Muscle of arm (tissue), 12 donors: Measurements from ENCODE around the gene TAMM41. TPM values are rescaled to one million over a fixed set of nuclear protein-coding genes. Genes with fewer than 3 reads are reported as not detected.
"Not testable (repeated sequence)": the region's sequence is repeated elsewhere in the genome, so short reads cannot be mapped to it uniquely, and the experiment has no call there.

Experiments used
- DNase-seq: peaks from one replicate; pipeline ENCODE4 v3.0.0-alpha.2; 2013
- polyA plus RNA-seq, 12 donors: library from polyadenylated mRNA; unstranded; fragments of 120-200 nt; gene quantifications; one replicate each; pipeline ENCODE4 v1.2.1, GENCODE V29; 2013; ENCODE audit not compliant: insufficient read length in 12 of 12

TAMM41 gene
- polyA plus RNA-seq, 12 donors, result 12.0 to 17.0 (median 14.3) TPM; not detected in 1

DNA sequence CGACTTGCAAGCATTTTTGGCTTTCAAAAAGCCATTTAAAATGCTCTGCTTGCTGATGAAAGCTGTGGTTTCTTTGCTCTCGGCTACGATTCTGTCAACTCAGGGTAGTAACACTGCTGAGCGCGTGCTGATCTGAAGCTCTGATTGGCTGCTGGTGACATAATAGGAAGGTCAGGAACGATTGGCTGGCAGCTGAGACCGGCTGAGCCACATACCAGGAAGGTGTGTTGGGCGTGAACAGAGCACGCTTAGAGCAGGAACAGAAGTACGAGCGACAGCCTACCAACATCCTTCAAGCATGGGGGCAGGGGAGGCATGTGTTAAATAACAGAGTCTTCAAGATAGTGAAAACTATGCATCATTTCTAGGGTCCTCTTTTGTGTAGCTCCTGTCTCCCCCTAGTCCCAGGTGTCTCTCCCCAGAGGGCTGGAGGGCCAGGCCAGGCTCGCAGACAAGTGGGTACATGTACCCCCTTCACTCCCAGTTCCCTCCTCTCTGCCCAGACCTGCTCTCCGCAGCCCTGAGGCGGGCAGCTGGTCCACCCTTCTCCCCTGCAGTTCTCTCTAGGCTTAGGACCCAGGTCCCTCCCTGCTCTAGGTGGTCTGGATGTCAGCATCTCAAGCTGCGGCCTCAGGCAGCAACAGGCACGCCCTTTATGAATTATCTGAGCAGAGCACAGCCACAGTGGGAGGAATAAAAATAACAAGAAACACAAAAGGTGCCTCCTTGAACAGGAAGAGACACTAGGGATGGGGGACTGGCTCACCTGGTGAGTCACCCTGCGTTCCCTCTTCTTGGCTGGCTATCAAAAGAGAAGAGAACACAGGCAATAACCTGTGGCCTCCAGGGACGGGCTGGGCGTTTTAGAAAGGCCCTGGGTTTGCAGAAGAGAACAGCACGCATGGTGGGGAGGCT is 76.0 kb downstream of the TAMM41 start:
- DNase-seq, result peak; percentile 62

DNA sequence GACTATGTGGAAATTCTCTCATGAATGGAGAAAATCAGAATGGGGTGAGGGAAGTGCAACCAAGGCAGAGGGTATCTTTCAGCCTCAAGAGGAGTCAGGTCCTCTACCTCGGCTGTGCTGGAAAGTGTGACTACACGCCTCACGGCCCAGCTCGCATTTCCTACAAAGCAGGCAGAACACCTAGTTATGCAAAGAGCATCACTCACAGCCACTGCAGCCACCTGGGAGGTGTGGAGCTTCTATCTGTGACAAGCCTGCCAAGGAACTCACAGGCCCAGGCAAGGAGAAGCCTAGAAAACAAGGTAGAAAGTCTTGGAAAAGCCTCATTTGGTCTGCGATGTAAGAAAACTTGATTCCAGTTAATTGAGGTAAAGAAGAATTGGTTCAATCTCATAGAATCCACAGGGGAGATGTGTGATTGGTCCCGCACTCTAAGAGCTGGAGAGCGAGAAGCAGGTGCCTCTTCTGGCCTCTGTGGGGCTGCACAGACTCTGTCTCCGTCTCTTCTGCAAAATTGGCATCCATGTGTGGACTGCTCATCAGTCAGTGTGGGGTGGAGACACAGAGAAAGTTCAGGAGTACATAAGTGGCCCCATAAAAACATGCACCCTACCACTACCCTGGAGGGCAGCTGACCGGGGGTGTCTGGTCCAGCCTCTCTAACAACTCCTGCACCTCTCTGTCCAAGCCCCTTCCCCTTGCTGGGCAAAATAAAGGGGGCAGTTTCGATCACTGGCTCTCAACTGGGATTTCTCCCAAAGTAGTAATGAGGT is 76.8 kb downstream of the TAMM41 start:
- DNase-seq, result no peak

DNA sequence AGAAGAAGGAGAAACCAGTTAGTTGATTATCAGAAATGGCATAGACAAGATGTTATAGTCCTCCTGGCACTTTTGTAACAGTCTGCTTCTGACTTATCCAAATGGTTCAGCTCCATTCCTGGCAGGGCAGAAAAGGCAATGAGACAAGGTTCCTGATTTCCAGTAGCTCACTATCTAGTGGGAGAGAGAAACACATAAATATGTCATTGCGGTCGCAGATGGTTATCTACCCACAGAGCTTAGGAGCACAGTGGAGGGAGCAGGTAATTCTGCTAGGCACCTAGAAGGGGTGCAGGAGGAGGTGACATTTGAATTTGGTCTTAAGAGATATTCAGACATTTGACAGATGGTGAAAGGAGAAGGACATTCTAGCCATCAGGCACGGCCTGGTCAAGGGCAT is 78.1 kb downstream of the TAMM41 start:
- no peak for DNase-seq

DNA sequence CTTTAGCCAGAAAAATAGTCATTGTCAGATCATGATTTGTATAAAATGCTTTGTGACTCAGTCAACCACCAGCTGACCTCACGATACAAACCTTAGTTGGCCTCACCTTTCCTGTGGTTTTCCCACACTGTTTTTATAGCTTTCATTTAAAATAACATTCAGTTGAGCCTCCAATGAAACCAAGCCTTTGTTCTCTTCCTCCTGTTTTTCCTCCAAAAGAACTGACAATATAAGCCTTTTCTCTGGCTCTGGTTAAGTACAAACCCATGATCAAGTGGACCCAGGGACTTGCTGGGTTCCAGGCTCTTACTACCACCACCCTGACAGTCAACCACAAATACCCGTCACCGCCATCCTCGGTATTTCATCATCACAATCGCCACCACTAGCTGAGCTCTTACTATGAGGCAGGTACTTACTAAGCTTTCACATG is 81.7 kb downstream of the TAMM41 start:
- DNase-seq, result no peak

DNA sequence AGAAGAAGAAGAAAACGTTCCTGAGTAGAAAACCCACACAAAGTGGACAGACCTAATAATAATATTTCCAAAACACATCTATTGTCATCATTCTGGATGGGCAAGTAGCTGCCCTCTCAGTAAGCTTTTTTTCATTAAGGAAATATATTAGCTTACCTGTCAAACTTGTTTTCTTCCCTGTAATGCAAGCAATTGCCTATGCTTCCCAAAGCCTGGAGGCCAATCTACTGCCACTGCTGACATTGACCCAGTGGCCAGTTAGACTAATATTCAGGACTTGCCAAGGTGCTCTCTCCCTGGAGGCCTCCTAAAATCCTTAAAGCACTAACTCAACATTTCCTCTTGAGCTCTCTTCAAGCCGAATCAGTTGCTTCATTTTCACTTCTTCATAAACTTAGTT is 86.7 kb downstream of the TAMM41 start:
- DNase-seq, result no peak

DNA sequence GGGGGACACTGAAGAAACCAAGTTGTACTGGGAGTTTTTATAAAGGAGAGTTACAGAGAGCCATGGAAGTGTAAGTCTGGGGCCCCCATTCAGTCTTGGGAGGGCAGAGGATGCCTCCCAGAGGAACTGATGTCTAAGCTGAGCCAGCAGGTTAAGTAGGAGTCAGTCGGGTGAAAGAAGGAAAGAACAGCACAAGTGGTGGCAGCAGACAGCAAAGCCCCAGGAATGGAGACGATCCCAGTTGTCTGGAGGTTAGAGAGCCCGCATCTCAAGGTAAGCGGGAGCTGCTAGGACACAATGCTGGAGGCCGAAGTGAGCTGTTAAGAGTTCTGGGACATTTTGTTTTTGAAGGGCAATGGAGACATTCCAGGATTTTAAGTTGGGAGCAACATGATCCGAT is 88.8 kb downstream of the TAMM41 start:
- DNase-seq, result no peak

DNA sequence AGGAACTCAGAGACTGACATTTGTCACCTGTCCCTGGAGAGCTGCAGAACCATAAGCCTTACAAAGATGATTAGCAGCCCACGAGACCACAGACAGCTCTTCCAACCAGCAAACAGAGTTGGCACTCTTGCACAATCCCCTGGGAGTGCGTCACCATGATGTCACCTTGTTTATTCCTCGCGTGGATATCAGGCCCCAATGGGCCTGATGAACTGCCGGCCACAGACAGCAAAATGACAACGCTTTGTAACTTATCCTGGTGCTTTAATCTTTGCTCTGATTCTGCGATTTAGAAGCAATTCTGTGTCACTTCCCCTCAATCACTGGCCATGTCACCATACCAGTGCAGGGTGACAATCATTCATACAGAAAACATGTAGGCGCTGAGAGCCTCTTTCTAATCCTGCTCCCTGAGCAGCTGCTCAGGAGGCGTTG is 89.2 kb downstream of the TAMM41 start:
- no peak for DNase-seq

DNA sequence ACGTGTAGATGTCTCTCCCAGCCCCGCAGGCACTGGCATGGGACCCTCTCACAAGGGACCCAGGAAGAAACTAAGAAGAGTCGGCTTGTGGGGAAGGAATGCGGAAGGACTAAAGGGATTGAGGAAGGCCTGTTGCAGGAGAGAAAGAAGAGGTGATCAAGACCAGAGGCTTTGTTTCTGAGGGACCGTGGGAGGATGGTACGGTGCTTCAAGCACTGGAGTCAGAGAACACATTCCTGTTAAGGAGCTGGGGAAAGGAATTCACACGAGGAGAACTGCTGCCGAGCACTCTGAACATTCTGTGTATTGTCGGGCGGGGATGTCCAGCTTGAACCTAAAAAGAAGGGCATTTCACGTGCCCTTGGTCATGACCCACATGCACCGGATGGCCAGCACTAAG is 91.4 kb downstream of the TAMM41 start:
- no peak for DNase-seq

DNA sequence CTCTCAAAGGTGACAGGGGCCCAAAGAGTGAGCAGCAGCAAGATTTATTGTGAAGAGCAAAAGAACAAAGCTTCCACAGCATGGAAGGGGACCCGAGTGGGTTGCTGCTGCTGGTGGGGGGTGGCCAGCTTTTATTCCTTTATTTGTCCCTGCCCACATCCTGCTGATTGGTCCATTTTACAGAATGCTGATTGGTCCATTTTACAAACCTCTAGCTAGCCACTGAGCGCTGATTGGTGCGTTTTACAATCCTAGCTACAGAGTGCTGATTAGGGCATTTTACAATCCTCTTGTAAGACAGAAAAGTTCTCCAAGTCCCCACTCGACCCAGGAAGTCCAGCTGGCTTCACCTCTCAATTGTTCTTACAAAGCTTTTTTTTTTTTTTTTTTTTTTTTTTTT is 94.4 kb downstream of the TAMM41 start:
- not testable (repeated sequence) for DNase-seq

DNA sequence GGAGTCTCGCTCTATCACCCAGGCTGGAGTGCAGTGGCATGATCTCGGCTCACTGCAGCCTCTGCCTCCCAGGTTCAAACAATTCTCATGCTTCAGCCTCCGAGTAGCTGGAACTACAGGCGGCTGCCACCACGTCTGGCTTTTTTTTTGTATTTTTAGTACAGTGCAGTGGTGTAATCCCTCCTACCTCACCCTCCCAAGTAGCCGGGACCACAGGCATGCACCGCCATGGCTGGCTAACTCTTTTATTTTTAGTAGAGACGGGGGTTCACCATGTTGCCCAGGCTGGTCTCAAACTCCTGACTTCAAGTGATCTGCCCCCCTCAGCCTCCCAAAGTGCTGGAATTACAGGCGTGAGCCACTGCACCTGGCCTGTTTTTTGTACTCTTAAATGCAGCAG is 98.4 kb downstream of the TAMM41 start:
- DNase-seq, result not testable (repeated sequence)

Other genes starting within 250 kb of the TAMM41 start
- gene VGLL4, start 203.0 kb downstream of the TAMM41 start, polyA plus RNA-seq, result 10 to 100 TPM in 11 of 12 donors, not detected in 1; 41.3 to 78.9 (median 45.3) TPM
- 1 to 10 TPM in 4 of 12 donors, under 1 TPM in 6, not detected in 2; 0.43 to 1.4 (median 0.74) TPM for gene SYN2, start 157.5 kb upstream of the TAMM41 start, polyA plus RNA-seq